Measurements from ENCODE around the gene CALML6.

Gene CALML6

DNA sequence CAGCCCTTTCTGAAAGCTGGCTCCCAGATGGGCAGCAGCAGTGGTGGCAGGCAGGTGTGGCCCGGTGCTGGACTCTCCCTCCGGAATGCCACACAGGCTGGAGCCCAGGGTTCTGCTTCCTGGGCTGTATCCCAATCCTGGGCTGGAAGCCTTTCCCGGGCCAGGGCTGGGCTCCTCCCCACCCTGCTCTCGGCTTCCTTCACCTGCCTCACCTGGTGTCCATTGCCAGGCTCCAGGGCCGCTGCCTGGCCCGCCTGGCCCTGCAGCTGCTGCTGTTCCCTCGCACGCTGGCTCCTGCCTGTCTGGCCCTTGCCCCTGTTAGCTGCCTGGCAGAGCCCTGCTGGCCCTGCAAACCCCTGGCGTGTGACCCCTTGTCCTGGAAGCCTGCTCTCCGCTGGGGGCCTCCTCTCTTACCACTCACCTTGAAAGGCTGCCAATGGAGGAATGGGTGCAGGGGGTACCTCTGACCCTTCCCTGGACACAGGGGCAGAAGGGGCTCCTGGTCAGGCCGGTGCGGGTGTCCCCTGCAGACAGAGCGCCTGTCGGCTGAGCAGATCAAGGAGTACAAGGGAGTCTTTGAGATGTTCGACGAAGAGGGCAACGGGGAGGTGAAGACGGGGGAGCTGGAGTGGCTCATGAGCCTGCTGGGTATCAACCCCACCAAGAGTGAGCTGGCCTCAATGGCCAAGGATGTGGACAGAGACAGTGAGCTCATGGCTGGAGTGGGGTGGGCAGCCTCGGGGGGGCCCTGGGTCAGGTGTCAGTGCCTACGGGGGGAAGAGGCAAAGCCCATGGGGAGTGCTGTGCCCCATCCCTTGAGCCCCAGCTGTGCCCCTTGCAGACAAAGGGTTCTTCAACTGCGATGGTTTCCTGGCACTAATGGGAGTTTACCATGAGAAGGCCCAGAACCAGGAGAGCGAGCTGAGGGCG, 1.1 kb downstream of the CALML6 start:
- WGBS: 91% methylated on average over 23 of the region's 23 CpGs
- Histone ChIP-seq H3K4me1 (ENCODE audit: insufficient read depth, low read length) (no peaks in the 10 kb centered on the region), H3K9ac (ENCODE audit: low read depth, low read length) (no peak overlapping the region)

DNA sequence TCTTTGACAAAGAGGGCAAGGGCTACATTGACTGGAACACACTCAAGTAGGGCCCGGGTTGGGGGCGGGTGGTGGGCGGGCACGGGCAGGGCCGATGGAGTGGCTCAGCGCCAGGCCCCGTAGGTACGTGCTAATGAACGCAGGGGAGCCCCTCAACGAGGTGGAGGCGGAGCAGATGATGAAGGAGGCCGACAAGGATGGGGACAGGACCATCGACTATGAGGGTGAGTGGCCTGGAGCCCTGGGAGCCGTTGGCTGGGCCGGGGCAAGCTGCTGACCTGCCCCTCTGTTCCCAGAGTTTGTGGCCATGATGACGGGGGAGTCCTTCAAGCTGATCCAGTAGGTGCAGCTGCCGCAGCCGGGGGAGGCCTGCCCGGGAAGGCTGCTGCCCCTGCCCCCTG, 1.8 kb downstream of the CALML6 start:
- no peaks in the 10 kb centered on the region for H3K36me3 ChIP-seq (ENCODE audit: insufficient read depth, low read length)
- H3K4me1 ChIP-seq (ENCODE audit: insufficient read depth, low read length): no peaks in the 10 kb centered on the region
- peaks cover 13% of the 10 kb centered on the region; the same call in 1 of the 2 replicates for H3K27me3 ChIP-seq (ENCODE audit: insufficient read depth, low read length)
- no peak overlapping the region for H3K4me3 ChIP-seq (ENCODE audit: low read length)
- H3K9ac ChIP-seq (ENCODE audit: low read depth, low read length): no peak overlapping the region
- 89% methylated on average over 19 of the region's 19 CpGs for WGBS
- no peaks in the 10 kb centered on the region for H3K9me3 ChIP-seq (ENCODE audit: insufficient read depth, low read depth, low read length)
- no peak overlapping the region for H3K27ac ChIP-seq (ENCODE audit: low read depth, low read length)

More for the DNA sequence above, 1.1 kb downstream of the CALML6 start:
- no peak overlapping the region for H3K27ac ChIP-seq (ENCODE audit: low read depth, low read length)
- no peak overlapping the region for H3K4me3 ChIP-seq (ENCODE audit: low read length)
- H3K36me3 ChIP-seq (ENCODE audit: insufficient read depth, low read length): no peaks in the 10 kb centered on the region
- H3K27me3 ChIP-seq (ENCODE audit: insufficient read depth, low read length): peaks cover 13% of the 10 kb centered on the region; the same call in 1 of the 2 replicates
- H3K9me3 ChIP-seq (ENCODE audit: insufficient read depth, low read depth, low read length): no peaks in the 10 kb centered on the region

DNA sequence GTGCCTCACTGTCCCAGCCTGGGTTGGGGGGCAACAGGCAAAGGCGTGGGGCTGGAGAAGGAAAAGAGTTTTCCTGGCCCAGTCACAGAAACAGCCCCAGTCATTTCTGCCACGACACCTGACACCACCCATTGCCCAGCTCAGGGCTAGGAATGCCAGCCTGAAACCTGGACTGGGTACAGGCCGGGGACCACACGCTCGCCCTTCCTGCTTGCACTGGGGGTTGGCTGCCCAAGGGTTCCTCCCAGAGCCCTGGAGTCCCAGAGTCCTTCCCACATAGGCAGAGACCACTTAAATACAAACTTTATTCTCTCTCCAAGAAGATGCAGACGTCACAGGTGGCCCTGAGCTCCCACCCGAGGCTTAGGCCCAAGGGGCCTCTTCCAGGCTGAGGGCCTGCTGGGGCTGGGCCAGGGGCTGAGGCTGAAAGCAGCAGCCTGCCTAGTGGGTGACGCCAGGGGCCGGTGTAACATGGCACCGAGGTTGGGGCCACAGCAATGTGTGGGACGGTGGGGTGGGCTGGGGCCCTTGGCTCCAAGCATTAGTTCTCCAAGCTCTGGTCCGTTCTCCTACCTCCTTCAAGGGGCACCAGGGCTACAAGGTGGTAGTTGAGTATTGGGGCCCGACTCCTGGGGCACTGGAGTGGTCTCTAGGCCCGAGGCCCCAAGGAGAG, 2.4 kb downstream of the CALML6 start:
- Histone ChIP-seq H3K27me3 (ENCODE audit: insufficient read depth, low read length) (peaks cover 13% of the 10 kb centered on the region; the same call in 1 of the 2 replicates), H3K9ac (ENCODE audit: low read depth, low read length) (no peak overlapping the region), H3K27ac (ENCODE audit: low read depth, low read length) (no peak overlapping the region), H3K4me3 (ENCODE audit: low read length) (0 out of 2 replicates have a peak overlapping the region, but pooled peaks have one; percentile 61), H3K9me3 (ENCODE audit: insufficient read depth, low read depth, low read length) (no peaks in the 10 kb centered on the region), H3K36me3 (ENCODE audit: insufficient read depth, low read length) (no peaks in the 10 kb centered on the region), H3K4me1 (ENCODE audit: insufficient read depth, low read length) (no peaks in the 10 kb centered on the region)
- 92% methylated on average over 14 of the region's 14 CpGs for whole genome bisulfite sequencing

- H3K36me3 ChIP-seq (ENCODE audit: insufficient read depth, low read length): no peaks in the 10 kb centered on the region
- peak overlapping the region; percentile 72; the same call in 1 of the 2 replicates for H3K27ac ChIP-seq (ENCODE audit: low read depth, low read length)
- no peaks in the 10 kb centered on the region for H3K9me3 ChIP-seq (ENCODE audit: insufficient read depth, low read depth, low read length)
- 43% methylated on average over 46 of the region's 46 CpGs for WGBS
- H3K4me3 ChIP-seq (ENCODE audit: low read length): peak overlapping the region; percentile 61
- H3K9ac ChIP-seq (ENCODE audit: low read depth, low read length): peak overlapping the region; percentile 70
- no peaks in the 10 kb centered on the region for H3K4me1 ChIP-seq (ENCODE audit: insufficient read depth, low read length)
- peaks cover 13% of the 10 kb centered on the region; the same call in 1 of the 2 replicates for H3K27me3 ChIP-seq (ENCODE audit: insufficient read depth, low read length)
These were observed 3.2 kb downstream of the CALML6 start for GRCh38 chr1:1917995-1918900.

- Histone ChIP-seq H3K9ac (ENCODE audit: low read depth, low read length) (peak within 1 kb of the TSS; percentile 70), H3K9me3 (ENCODE audit: insufficient read depth, low read depth, low read length) (no peaks in the 10 kb centered on the region), H3K27me3 (ENCODE audit: insufficient read depth, low read length) (peaks cover 13% of the 10 kb centered on the region; the same call in 1 of the 2 replicates), H3K4me1 (ENCODE audit: insufficient read depth, low read length) (no peaks in the 10 kb centered on the region), H3K4me3 (ENCODE audit: low read length) (peak within 1 kb of the TSS; percentile 61), H3K27ac (ENCODE audit: low read depth, low read length) (peak within 1 kb of the TSS; percentile 72; the same call in 1 of the 2 replicates), H3K36me3 (ENCODE audit: insufficient read depth, low read length) (no peaks in the 10 kb centered on the region)
- WGBS: under 1% methylated on average over 44 of the region's 44 CpGs
These were observed 3.8 kb downstream of the CALML6 start, which contains the start of gene TMEM52 for GRCh38 chr1:1918901-1919303. TSS of gene TMEM52 (minus strand) at chr1:1919279. CDS start at chr1:1919265, 14 bp downstream.

- 0 out of 2 replicates have a peak overlapping the region, but pooled peaks have one; percentile 32 for H3K9ac ChIP-seq (ENCODE audit: low read depth, low read length)
- WGBS: 9% methylated on average over 62 of the region's 62 CpGs
- H3K36me3 ChIP-seq (ENCODE audit: insufficient read depth, low read length): no peaks in the 10 kb centered on the region
- peak overlapping the region; percentile 61 for H3K4me3 ChIP-seq (ENCODE audit: low read length)
- no peaks in the 10 kb centered on the region for H3K9me3 ChIP-seq (ENCODE audit: insufficient read depth, low read depth, low read length)
- no peaks in the 10 kb centered on the region for H3K4me1 ChIP-seq (ENCODE audit: insufficient read depth, low read length)
- H3K27me3 ChIP-seq (ENCODE audit: insufficient read depth, low read length): peaks cover 13% of the 10 kb centered on the region; the same call in 1 of the 2 replicates
- peak overlapping the region; percentile 72; the same call in 1 of the 2 replicates for H3K27ac ChIP-seq (ENCODE audit: low read depth, low read length)
These were observed 4.4 kb downstream of the CALML6 start for GRCh38 chr1:1919304-1920056.

DNA sequence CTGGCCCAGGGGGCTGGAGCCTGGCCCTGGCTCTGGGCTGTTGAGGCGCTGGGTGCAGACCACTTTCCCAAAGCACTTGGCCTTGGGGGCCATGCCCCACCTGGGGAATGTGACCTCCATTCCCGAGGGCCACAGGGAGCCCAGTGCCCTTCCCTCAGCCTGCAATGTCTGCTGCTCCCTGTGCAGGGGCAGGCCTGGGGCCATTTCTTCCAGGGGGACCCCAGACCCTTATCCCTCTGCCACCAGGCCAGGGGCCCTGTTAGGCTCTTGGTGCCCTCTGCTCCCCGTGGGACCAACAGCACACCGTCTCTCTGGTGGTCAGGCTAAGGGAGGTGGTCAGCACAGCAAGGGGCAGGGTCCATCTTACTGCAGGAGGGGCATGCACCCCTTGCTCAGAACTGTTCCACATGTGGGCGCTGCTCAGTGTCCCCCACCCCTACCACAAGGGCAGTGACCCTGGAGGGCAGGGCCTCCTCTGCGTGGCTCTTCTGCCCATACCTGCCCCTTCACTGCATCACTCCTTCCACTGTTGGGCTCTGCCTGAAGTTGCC, 5.1 kb downstream of the CALML6 start:
- Histone ChIP-seq H3K9me3 (ENCODE audit: insufficient read depth, low read depth, low read length) (no peaks in the 10 kb centered on the region), H3K27me3 (ENCODE audit: insufficient read depth, low read length) (peaks cover 13% of the 10 kb centered on the region; the same call in 1 of the 2 replicates), H3K4me1 (ENCODE audit: insufficient read depth, low read length) (no peaks in the 10 kb centered on the region), H3K27ac (ENCODE audit: low read depth, low read length) (no peak overlapping the region), H3K4me3 (ENCODE audit: low read length) (peak overlapping the region; percentile 42; the same call in 1 of the 2 replicates), H3K9ac (ENCODE audit: low read depth, low read length) (no peak overlapping the region), H3K36me3 (ENCODE audit: insufficient read depth, low read length) (no peaks in the 10 kb centered on the region)
- WGBS: 90% methylated on average over 6 of the region's 6 CpGs

- Histone ChIP-seq H3K9me3 (ENCODE audit: insufficient read depth, low read depth, low read length) (no peaks in the 10 kb centered on the region), H3K4me3 (ENCODE audit: low read length) (no peak overlapping the region), H3K4me1 (ENCODE audit: insufficient read depth, low read length) (no peaks in the 10 kb centered on the region), H3K36me3 (ENCODE audit: insufficient read depth, low read length) (no peaks in the 10 kb centered on the region), H3K27ac (ENCODE audit: low read depth, low read length) (no peak overlapping the region), H3K9ac (ENCODE audit: low read depth, low read length) (no peak overlapping the region), H3K27me3 (ENCODE audit: insufficient read depth, low read length) (peaks cover 13% of the 10 kb centered on the region; the same call in 1 of the 2 replicates)
- WGBS: 91% methylated on average over 27 of the region's 27 CpGs
These were observed 5.8 kb downstream of the CALML6 start for GRCh38 chr1:1920608-1921458.

DNA sequence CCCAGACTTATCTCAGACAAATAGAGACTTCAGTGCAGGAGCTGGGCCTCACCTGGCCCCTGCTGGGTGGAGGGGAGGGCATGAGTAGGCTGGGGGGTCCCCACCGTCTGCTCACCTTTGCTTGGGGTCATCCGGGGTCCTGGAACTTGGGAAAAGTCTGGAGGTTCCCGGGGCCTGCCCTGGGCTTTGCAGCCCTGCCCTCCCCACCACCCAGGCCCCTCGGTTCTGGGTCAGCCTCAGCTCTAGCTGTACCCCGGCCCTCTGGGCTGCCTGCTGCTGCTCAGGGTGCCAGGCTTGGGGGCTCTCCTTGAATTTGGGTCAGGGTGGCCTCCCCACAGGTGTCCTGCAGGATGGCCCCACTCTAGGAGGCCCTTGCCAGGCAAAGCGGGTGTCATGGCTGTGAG, 6.4 kb downstream of the CALML6 start:
- no peaks in the 10 kb centered on the region for H3K4me1 ChIP-seq (ENCODE audit: insufficient read depth, low read length)
- H3K9me3 ChIP-seq (ENCODE audit: insufficient read depth, low read depth, low read length): no peaks in the 10 kb centered on the region
- H3K27ac ChIP-seq (ENCODE audit: low read depth, low read length): no peak overlapping the region
- H3K36me3 ChIP-seq (ENCODE audit: insufficient read depth, low read length): no peaks in the 10 kb centered on the region
- H3K4me3 ChIP-seq (ENCODE audit: low read length): no peak overlapping the region
- peaks cover 13% of the 10 kb centered on the region; the same call in 1 of the 2 replicates for H3K27me3 ChIP-seq (ENCODE audit: insufficient read depth, low read length)
- 94% methylated on average over 6 of the region's 6 CpGs for WGBS
- no peak overlapping the region for H3K9ac ChIP-seq (ENCODE audit: low read depth, low read length)

Data from HUES64 (cell line).